Right cardiac atrium (tissue), 5 donors: ENCODE results near the gene KCNK2. TPM values are rescaled to one million over a fixed set of nuclear protein-coding genes. Genes with fewer than 3 reads are reported as not detected.
A peak's percentile ranks its signal among the peaks of the same experiment; 100 is the strongest.

ENCODE experiments used
- ATAC-seq, 2 donors: fragments of 200-7000 bp; cut with Tn5 transposase; one replicate each; pipeline versions ENCODE4 v1.8.0 to v1.9.1; 2020; ENCODE audit warnings: moderate library complexity in 2 of 2, mild to moderate bottlenecking in 1 of 2
- DNase-seq, 3 donors: peaks; one replicate each; pipeline ENCODE4 v3.0.0-alpha.2; 2020
- H3K27ac ChIP-seq: one replicate; pipeline ENCODE4 v1.5.1; 2013; ENCODE audit warnings: mild to moderate bottlenecking, low read length, control low read depth, moderate library complexity
- H3K27me3 ChIP-seq: one replicate; pipeline ENCODE4 v1.6.1; 2013; ENCODE audit not compliant: control insufficient read depth, insufficient read depth
- H3K4me1 ChIP-seq: one replicate; pipeline ENCODE4 v1.6.1; 2013; ENCODE audit warnings: low read length; ENCODE audit not compliant: control insufficient read depth, insufficient read depth
- H3K4me3 ChIP-seq: one replicate; pipeline ENCODE4 v1.5.1; 2013; ENCODE audit warnings: low read length, control low read depth
- H3K9me3 ChIP-seq: one replicate; pipeline ENCODE4 v1.6.1; 2013; ENCODE audit warnings: low read length; ENCODE audit not compliant: control insufficient read depth
- WGBS: extraction: QIAGEN DNeasy Blood & Tissue Kit; methylation state at CpG from one replicate; pipeline ENCODE4 v1.1.7; 2013; 5-methylcytosine and 5-hydroxymethylcytosine counted together
- intact Hi-C, 4 donors: fragments of 100-400 bp; cut with DNase I; formaldehyde crosslinking; loops; one replicate each; pipeline versions ENCODE4 v1.11.0 to v1.14.0; 2022 to 2023
- long read RNA-seq, 4 donors: library from polyadenylated mRNA; unstranded; transcript quantifications; one replicate each; pipeline ENCODE4 v2.0.0, GENCODE V29; 2020 to 2021
- polyA plus RNA-seq: library from polyadenylated mRNA; stranded (reverse); fragments of 200-250 nt; gene quantifications from one replicate; pipeline ENCODE4 v1.2.3, GENCODE V29; 2013
- total RNA-seq, 4 donors: library from RNA; stranded (reverse); fragmentation: NEBNext Ultra II Directional; extraction: Animal tissue kit (Norgen Biotek cat#: 25700); gene quantifications; one replicate each; pipeline ENCODE4 v1.2.1, GENCODE V29; 2021
- donor health status: healthy with polysubstance abuse.
- donor health status: DM: no; HTN: yes; CAD: no.
- donor health status: DM: no; HTN: no; CAD: no.
- donor health status: DM: no; HTN: yes; CAD: no; lungs with severe emphysema.
- donor health status: DM: yes; HTN: yes; CAD: no.

KCNK2 gene, protein sequence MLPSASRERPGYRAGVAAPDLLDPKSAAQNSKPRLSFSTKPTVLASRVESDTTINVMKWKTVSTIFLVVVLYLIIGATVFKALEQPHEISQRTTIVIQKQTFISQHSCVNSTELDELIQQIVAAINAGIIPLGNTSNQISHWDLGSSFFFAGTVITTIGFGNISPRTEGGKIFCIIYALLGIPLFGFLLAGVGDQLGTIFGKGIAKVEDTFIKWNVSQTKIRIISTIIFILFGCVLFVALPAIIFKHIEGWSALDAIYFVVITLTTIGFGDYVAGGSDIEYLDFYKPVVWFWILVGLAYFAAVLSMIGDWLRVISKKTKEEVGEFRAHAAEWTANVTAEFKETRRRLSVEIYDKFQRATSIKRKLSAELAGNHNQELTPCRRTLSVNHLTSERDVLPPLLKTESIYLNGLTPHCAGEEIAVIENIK
- total RNA-seq (under 1 TPM in 1 of 4 donors, not detected in 3; 0.28 TPM), polyA plus RNA-seq (0.14 TPM)
- long read RNA-seq, donor 1 = 0 reads
- long read RNA-seq, donor 2 = 0 reads
- long read RNA-seq, donor 3 = 0 reads
- long read RNA-seq, donor 4 = 0 reads

DNA sequence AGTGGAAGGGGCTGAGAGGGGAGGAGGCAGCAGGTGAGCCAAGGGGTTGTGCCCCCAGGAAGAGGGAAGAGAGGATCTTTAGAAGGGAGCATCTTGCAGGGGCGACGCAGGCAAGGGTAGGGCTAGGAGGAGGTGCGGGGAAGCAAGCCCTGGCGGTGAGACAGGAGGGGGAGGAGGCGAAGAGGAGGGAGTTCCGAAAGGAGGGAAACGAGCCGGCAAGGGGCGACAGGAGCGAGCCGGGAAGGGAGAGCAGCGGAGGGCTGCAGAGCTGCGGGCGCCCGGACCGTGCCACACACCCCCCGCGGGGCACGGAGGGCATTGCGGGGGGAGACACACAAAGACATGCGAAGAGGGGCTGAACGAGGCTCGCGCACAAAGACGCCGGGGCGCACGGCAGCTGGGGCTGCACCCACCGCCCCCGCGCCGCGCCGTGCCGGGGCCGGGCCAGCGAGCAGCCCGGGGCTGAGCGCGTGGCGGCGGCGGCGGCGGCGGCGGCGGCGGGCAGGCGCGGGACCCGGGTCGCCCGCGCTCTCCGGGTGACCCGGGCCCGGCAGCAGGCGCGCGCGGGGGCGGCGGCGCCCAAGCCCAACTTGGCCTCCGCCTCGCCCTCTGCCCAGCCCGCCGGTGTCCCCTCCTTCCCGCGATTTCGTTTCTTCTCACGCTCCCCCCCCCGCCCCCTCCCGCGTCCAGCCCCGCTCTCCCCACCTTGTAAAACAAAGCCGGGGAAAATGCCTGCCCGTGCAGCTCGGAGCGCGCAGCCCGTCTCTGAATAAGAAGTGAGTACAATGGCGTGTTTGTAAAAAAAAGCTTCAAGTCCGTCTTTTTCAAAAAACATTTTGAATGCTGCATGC is at the start of gene KCNK2:
Gene KCNK2 (plus strand): TSS at position 206 of the 851 bp plus-strand sequence. CDS start 649 bp downstream, outside the sequence.
- Histone ChIP-seq H3K4me1 (no peaks in the 10 kb centered on the region), H3K9me3 (peaks cover 1% of the 10 kb centered on the region), H3K27me3 (peaks cover 6% of the 10 kb centered on the region), H3K4me3 (peak within 1 kb of the TSS; percentile 44), H3K27ac (no peak within 1 kb of the TSS)
- DNase-seq (peak in 1 of 3 donors; percentile 34), ATAC-seq (no peak)
- intact Hi-C loops = no loop called here
- under 1% methylated on average over 85 of the region's 85 CpGs for WGBS

DNA sequence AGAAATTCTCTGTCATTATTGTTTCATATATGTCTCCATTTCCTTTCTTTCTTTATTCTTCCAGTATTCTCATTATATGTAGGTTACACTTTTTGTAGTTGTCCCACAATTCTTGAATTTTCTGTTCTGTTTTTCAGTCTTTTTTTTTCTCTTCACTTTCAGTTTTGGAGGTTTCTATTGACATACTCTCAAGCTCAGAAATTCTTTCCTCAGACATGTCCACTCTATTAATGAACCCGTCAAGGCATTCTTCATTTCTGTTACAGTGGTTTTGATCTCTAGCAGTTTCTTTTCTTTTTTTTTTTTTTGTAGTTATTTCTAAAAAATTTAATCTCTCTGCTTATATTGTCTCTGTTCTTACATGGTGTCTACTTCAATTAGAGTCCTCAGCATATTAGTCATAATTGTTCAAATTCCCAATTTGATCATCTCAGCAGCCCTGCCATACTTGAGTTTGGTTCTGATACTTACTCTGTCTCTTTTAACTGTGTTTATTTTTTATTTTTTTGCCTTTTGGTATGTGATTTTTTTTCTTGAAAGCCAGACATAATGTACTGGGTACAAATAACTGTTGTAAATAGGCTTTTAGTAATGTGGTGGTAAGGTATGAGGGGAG is 49.5 kb upstream of the KCNK2 start:
- no peak for DNase-seq
- Histone ChIP-seq H3K9me3 (no peaks in the 10 kb centered on the region), H3K27ac (no peak overlapping the region), H3K4me1 (no peaks in the 10 kb centered on the region), H3K4me3 (no peak overlapping the region), H3K27me3 (no peaks in the 10 kb centered on the region)
- no peak for ATAC-seq
- WGBS = 86% methylated on average over 1 of the region's 1 CpG
- intact Hi-C loops = no loop called here

DNA sequence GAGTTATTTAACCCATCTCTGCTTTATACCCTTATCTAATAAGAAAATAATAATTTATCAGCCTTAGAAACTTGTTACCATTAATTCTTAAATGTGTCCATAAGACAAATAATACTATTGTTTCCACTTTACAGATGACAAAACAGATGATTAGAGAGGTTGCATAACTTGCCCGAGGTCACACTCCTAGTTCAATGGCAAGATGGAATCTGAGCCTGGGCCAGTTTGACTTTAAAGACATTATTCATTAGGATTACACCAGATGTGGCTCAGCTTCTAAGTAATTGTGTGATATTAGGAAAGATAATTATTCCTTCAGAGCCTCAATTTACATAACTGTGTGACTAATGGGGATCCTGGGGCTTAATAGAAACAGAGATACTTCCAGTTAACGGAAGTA is 42.3 kb upstream of the KCNK2 start:
- intact Hi-C loops = no loop called here
- Histone ChIP-seq H3K4me1 (no peaks in the 10 kb centered on the region), H3K27ac (no peak overlapping the region), H3K9me3 (no peaks in the 10 kb centered on the region), H3K27me3 (no peaks in the 10 kb centered on the region), H3K4me3 (no peak overlapping the region)
- 69% methylated on average over 2 of the region's 2 CpGs for WGBS
- DNase-seq (no peak), ATAC-seq (no peak)

DNA sequence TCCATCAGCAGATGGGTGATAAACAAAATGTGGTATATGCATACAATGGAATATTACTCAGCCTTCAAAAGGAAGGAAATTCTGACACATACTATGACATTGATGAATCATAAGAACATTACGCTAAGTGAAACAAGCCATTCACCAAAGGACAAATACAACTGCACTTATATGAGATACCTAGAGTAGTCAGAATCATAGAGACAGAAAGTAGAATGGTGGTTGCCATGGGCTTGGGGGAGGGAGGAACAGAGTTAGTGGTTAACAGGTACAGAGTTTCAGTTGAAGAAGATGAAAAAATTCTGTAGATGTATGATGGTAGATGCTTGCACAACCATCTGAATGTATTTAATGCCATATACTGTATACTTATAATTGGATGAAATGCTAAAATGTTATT is 39.1 kb upstream of the KCNK2 start:
- no peaks in the 10 kb centered on the region for H3K9me3 ChIP-seq
- intact Hi-C loops = no loop called here
- DNase-seq (no peak), ATAC-seq (no peak)
- 88% methylated on average over 1 of the region's 1 CpG for WGBS
- H3K27me3 ChIP-seq = no peaks in the 10 kb centered on the region
- H3K4me3 ChIP-seq = no peak overlapping the region
- no peaks in the 10 kb centered on the region for H3K4me1 ChIP-seq
- no peak overlapping the region for H3K27ac ChIP-seq

DNA sequence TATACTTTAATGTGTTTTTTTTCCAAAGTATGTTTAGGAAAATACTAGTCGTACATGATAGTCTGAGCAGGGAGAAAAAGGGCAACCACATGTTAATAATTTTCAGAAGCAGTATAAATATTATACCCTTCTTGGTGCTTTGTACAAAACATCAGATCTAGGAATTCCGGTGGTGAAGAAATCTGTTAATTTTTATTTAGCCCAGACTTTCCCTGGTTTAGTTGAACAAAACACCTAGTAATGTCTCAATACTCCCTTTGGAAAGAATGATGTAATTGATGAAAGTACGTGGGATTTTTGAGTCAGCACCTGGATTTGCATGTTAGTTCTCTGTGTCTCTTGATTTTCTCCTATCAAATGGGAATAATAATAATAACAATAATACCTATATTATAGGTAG is 38.4 kb upstream of the KCNK2 start:
- ATAC-seq (no peak), DNase-seq (no peak)
- Histone ChIP-seq H3K9me3 (no peaks in the 10 kb centered on the region), H3K4me3 (no peak overlapping the region), H3K27me3 (no peaks in the 10 kb centered on the region), H3K27ac (no peak overlapping the region), H3K4me1 (no peaks in the 10 kb centered on the region)
- intact Hi-C loops = no loop called here
- 84% methylated on average over 3 of the region's 3 CpGs for WGBS

DNA sequence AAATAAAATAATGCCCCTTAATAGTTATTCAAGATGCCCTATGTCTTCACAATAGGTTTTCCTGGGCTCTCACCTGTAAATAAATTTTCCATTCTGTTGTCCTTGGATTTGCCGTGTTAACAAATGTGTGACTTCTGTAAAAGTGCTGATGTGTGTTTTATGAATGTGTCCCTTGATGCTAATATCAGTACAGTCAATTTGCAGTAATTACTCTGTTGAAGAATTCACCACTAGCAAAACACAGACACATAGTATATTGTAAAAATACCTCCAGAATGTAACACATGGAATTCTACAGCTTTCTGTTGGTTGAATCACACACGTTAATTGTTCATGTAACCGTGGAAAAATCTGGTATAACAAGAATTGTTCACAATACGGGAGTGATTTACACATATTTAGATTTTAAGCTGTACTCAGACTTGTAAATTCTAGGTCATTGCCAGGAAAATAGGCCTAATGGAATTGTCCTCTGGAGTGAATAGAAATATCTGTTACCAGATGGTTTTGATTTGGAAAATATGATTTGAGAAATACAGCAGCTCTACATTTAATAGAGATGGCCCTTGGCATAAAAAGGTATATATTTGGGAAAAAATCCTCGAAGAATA is 36.7 kb upstream of the KCNK2 start:
- no peaks in the 10 kb centered on the region for H3K27me3 ChIP-seq
- DNase-seq (no peak), ATAC-seq (no peak)
- intact Hi-C loops = no loop called here
- no peak overlapping the region for H3K27ac ChIP-seq
- H3K4me1 ChIP-seq = no peaks in the 10 kb centered on the region
- 83% methylated on average over 5 of the region's 5 CpGs for WGBS
- no peaks in the 10 kb centered on the region for H3K9me3 ChIP-seq
- no peak overlapping the region for H3K4me3 ChIP-seq

DNA sequence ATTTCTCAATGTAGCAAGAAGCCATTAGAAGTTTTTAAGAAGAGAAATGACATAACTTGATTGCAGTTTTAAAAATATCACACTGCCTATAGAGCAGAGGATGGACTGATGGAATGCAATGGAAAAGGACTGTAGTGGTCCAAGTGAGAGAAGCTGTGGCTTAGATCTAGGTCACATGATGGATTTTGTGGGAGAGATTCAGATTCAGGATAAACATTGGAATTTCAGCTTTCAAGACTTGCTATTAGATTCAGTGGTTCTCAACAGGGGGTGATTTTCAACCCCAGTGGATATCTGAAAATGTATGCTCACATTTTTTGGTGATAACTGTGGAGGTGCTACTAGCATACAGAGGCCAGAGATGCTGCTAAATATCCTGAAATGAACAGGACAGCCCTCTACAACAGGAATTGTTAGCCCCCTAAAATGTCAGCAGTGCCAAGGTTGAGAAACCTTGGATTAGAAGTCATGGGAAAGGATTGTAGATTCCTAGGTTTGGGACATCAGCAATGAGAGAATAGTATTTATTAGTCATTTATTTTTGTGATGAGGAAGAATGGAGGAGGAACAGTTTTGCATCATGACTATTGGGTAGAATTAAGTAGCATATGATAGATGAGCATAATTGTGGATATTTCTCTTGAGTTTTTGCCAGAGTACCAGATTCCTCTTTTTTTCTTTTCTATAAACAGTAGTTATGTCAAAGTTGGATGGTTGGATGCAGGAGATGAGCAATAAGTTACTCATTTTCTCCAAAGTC is 30.1 kb upstream of the KCNK2 start:
- H3K27ac ChIP-seq = no peak overlapping the region
- H3K4me1 ChIP-seq = no peaks in the 10 kb centered on the region
- no peaks in the 10 kb centered on the region for H3K27me3 ChIP-seq
- DNase-seq = no peak
- no peak for ATAC-seq
- no peak overlapping the region for H3K4me3 ChIP-seq
- intact Hi-C loops = no loop called here
- no peaks in the 10 kb centered on the region for H3K9me3 ChIP-seq

DNA sequence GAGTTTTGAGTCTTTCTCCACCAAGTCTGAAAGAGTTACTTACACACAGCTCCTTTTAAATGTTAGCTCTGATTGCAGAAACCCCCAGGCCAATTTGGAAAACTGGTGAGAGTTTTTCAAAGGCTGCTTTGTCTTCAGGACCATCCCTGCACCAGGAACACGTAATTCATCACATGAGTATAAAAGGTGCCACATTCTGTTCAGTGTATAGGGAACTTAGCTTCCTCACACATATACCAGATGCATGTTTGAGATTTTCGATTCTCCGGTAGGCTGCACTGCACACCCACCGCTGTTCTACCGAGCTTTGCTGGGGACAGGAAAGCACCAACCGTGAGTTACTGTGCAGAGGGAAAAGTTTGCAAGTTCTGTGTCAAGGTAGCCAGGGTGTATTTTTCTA is 28.3 kb upstream of the KCNK2 start:
- Histone ChIP-seq H3K27me3 (no peaks in the 10 kb centered on the region), H3K4me1 (no peaks in the 10 kb centered on the region), H3K4me3 (no peak overlapping the region), H3K27ac (no peak overlapping the region), H3K9me3 (no peaks in the 10 kb centered on the region)
- WGBS = 79% methylated on average over 6 of the region's 6 CpGs
- DNase-seq = no peak
- intact Hi-C loops = no loop called here
- no peak for ATAC-seq

DNA sequence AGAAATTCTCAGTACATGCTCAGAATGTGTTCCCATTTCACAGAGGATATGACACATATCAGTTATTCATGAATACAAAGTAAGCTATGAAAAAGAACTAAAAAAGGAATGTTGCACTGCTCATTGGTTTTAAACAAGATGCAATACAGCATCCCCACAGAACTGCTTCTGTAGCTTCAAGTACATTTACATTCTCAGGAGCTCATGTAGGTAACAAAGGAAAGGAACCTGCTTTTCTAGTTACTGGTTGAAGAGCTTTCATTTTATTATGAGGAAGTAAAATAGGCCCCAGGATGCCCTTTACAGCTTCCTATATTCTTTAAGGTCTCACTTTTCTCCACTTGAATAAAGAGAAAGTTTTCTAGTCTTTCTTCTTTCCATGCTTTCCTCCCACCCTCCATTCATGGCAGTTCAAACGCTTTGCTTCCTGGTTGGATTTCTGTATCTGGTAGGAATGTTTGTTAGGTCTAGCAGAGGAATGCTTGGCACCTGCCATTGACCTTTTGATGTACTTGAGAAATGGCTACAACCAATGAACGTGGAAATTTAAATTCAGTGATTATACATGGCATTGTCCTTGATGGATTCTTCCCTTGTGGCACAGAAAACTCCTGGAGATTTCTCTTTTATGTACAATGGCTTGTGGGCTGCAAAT is 27.1 kb upstream of the KCNK2 start:
- no peaks in the 10 kb centered on the region for H3K4me1 ChIP-seq
- ATAC-seq = no peak
- intact Hi-C loops = no loop called here
- WGBS = 40% methylated on average over 2 of the region's 2 CpGs
- no peak for DNase-seq
- H3K27me3 ChIP-seq = no peaks in the 10 kb centered on the region
- no peaks in the 10 kb centered on the region for H3K9me3 ChIP-seq
- no peak overlapping the region for H3K27ac ChIP-seq
- no peak overlapping the region for H3K4me3 ChIP-seq

DNA sequence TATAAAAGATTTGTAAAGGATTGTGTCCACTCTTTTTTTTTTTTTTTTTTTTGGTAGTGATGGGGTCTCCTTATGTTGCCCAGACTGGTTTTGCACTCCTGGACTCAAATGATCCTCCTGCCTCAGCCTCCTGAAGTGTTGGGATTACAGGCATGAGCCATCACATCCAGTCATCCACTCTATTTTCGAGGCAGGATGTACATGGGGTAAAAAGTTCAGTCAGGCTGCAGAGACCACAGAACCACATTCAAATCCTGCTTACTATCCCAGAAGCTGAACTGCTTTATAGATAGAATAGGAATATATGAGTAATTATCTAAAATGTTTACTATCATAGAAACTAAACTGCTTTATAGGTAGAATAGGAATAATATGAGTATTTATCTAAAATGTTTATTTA is 26.0 kb upstream of the KCNK2 start:
- Histone ChIP-seq H3K9me3 (no peaks in the 10 kb centered on the region), H3K27me3 (no peaks in the 10 kb centered on the region), H3K4me1 (no peaks in the 10 kb centered on the region), H3K27ac (no peak overlapping the region), H3K4me3 (no peak overlapping the region)
- ATAC-seq = no peak
- DNase-seq = no peak
- WGBS = 54% methylated on average over 1 of the region's 1 CpG
- intact Hi-C loops = no loop called here
